HepG2 (cell line): Measurements from ENCODE around the gene SUSD2. TPM values are rescaled to one million over a fixed set of nuclear protein-coding genes. Genes with fewer than 3 reads are reported as not detected.

Experiments used
- CCAR2 ChIP-seq: fragments of 200-400 bp; formaldehyde crosslinking; optimal IDR thresholded peaks from 2 replicates; pipeline ENCODE3; 2018; ENCODE audit warnings: low read depth, mild to moderate bottlenecking, low read length, moderate library complexity
- EHMT2 ChIP-seq: fragments of 200-600 bp; sonication (generic); IDR thresholded peaks from 2 replicates; pipeline ENCODE4 v1.7.0; 2017; ENCODE audit warnings: antibody characterized with exemption, low read depth, low read length, borderline replicate concordance
- FOXK1 ChIP-seq: sonication (generic); formaldehyde crosslinking; IDR thresholded peaks from 2 replicates; pipeline ENCODE4 v1.4.0; 2020; ENCODE audit warnings: low read depth, missing genetic modification reagents, borderline replicate concordance
- GABPA ChIP-seq, 2 experiments: IDR thresholded peaks; 2 replicates each; pipeline ENCODE4 v1.6.1; 2011 to 2016; ENCODE audit warnings: low read depth in 2 of 2, low read length in 1 of 2, missing biosample characterization in 1 of 2, missing genetic modification characterization in 1 of 2
- GATA4 ChIP-seq: sonication (generic); IDR thresholded peaks from 2 replicates; pipeline ENCODE4 v1.6.1; 2016; ENCODE audit warnings: antibody characterized with exemption, low read depth, borderline replicate concordance
- GFI1 ChIP-seq: sonication (generic); formaldehyde crosslinking; IDR thresholded peaks from 2 replicates; pipeline ENCODE4 v1.5.0; 2020; ENCODE audit warnings: missing genetic modification reagents, mild to moderate bottlenecking, borderline replicate concordance
- HIC2 ChIP-seq: sonication (generic); formaldehyde crosslinking; IDR thresholded peaks from 2 replicates; pipeline ENCODE4 v1.9.0; 2022; ENCODE audit warnings: low read depth, missing genetic modification reagents
- IRF9 ChIP-seq: sonication (generic); formaldehyde crosslinking; IDR thresholded peaks from 2 replicates; pipeline ENCODE4 v1.8.0; 2022; ENCODE audit warnings: missing genetic modification reagents, mild to moderate bottlenecking, borderline replicate concordance
- LCORL ChIP-seq, 2 experiments: fragments of 450-650 bp in 1 of 2; sonication (generic) in 1 of 2; formaldehyde crosslinking in 1 of 2; IDR thresholded peaks; 2 replicates each; pipeline versions ENCODE4 v1.5.0 to v1.6.1; 2017 to 2020; ENCODE audit warnings: antibody characterized with exemption in 1 of 2, missing genetic modification reagents in 1 of 2
- MEIS1 ChIP-seq: sonication (generic); formaldehyde crosslinking; IDR thresholded peaks from 2 replicates; pipeline ENCODE4 v1.9.0; 2021; ENCODE audit warnings: mild to moderate bottlenecking, missing genetic modification reagents, moderate library complexity, borderline replicate concordance
- MYC ChIP-seq: sonication (generic); formaldehyde crosslinking; IDR thresholded peaks from 2 replicates; pipeline ENCODE4 v1.9.0; 2021; ENCODE audit warnings: missing genetic modification reagents, borderline replicate concordance
- NKX3-1 ChIP-seq: sonication (generic); formaldehyde crosslinking; IDR thresholded peaks from 2 replicates; pipeline ENCODE4 v1.5.0; 2020; ENCODE audit warnings: missing genetic modification reagents
- PCBP1 ChIP-seq: fragments of 200-400 bp; formaldehyde crosslinking; IDR thresholded peaks from 2 replicates; pipeline ENCODE4 v1.6.1; 2017; ENCODE audit warnings: mild to moderate bottlenecking, low read depth, low read length, borderline replicate concordance
- RBAK ChIP-seq: sonication (generic); formaldehyde crosslinking; IDR thresholded peaks from 2 replicates; pipeline ENCODE4 v1.5.1; 2020; ENCODE audit warnings: mild to moderate bottlenecking, missing genetic modification reagents
- SAP130 ChIP-seq: IDR thresholded peaks from 2 replicates; pipeline ENCODE4 v1.6.1; 2016; ENCODE audit warnings: low read depth
- SMARCE1 ChIP-seq: fragments of 450-650 bp; IDR thresholded peaks from 2 replicates; pipeline ENCODE4 v1.6.1; 2017; ENCODE audit warnings: borderline replicate concordance
- ZFP1 ChIP-seq: IDR thresholded peaks from 2 replicates; pipeline ENCODE4 v1.6.1; 2016
- ZNF138 ChIP-seq: sonication (generic); formaldehyde crosslinking; IDR thresholded peaks from 2 replicates; pipeline ENCODE4 v1.5.0; 2020; ENCODE audit warnings: mild to moderate bottlenecking, low read depth, missing genetic modification reagents
- ZNF234 ChIP-seq: sonication (generic); formaldehyde crosslinking; conservative IDR thresholded peaks from 2 replicates; pipeline ENCODE4 v1.5.1; 2020; ENCODE audit warnings: mild to moderate bottlenecking, missing genetic modification reagents
- ZNF256 ChIP-seq: sonication (generic); formaldehyde crosslinking; conservative IDR thresholded peaks from 2 replicates; pipeline ENCODE4 v1.4.0; 2020; ENCODE audit warnings: missing genetic modification reagents
- ZNF3 ChIP-seq: IDR thresholded peaks from 2 replicates; pipeline ENCODE4 v1.7.0; 2017; ENCODE audit warnings: inconsistent platforms
- ZNF30 ChIP-seq: sonication (generic); formaldehyde crosslinking; IDR thresholded peaks from 2 replicates; pipeline ENCODE4 v1.5.0; 2020; ENCODE audit warnings: mild to moderate bottlenecking, missing genetic modification reagents
- ZNF484 ChIP-seq: sonication (generic); formaldehyde crosslinking; IDR thresholded peaks from 2 replicates; pipeline ENCODE4 v1.5.1; 2020; ENCODE audit warnings: mild to moderate bottlenecking, low read depth, missing genetic modification reagents, borderline replicate concordance
- ZNF510 ChIP-seq: sonication (generic); formaldehyde crosslinking; IDR thresholded peaks from 2 replicates; pipeline ENCODE4 v1.4.0; 2020; ENCODE audit warnings: low read depth, mild to moderate bottlenecking, missing genetic modification reagents
- ZNF567 ChIP-seq: sonication (generic); formaldehyde crosslinking; IDR thresholded peaks from 2 replicates; pipeline ENCODE4 v1.8.1; 2023; ENCODE audit warnings: mild to moderate bottlenecking, missing genetic modification reagents, borderline replicate concordance
- polyA plus RNA-seq, 8 experiments: library from polyadenylated mRNA; depleted of rRNA in 3 of 8; stranded (reverse) in 7 of 8; unstranded in 1 of 8; fragments of >200 nt; fragmentation: Illumina TruSeq in 4 of 8; extraction: Trizol in 4 of 8; gene quantifications; 2 replicates each; pipeline versions ENCODE4 v1.2.1 to v1.2.3, GENCODE V29; 2011 to 2016; ENCODE audit warnings: low read depth in 4 of 8, missing spikeins in 1 of 8, mixed read lengths in 1 of 8; ENCODE audit not compliant: insufficient read depth in 1 of 8
- total RNA-seq, 5 experiments: library from RNA; depleted of rRNA; stranded (reverse); fragments of >200 nt; fragmentation: Illumina TruSeq; extraction: Trizol; gene quantifications; 2 replicates each; pipeline ENCODE4 v1.2.3, GENCODE V29; 2016; ENCODE audit warnings: low read depth in 1 of 5
- TF ChIP-seq, protein P1 (sequence below): fragments of 450-650 bp; IDR thresholded peaks from 2 replicates; pipeline ENCODE4 v1.6.1; 2017

The SUSD2 gene
- total and polyA plus RNA-seq, 2 of the 13 experiments (the other 11 are each of a cell fraction or from before 2014, with no cell fraction given) = 2.1 to 11.0 TPM

GRCh38 chr22:24156913-24157821 is 24.1 kb upstream of the SUSD2 start (continued):
- TF ChIP-seq PCBP1 (0 out of 2 replicates have a peak, but pooled peaks have one; percentile 65), ZNF234 (CRISPR knock-in tag) (no peak), ZNF567 (no peak; the same call in 1 of the 2 replicates), ZNF510 (CRISPR knock-in tag) (no peak), CCAR2 (peak; percentile 78), EHMT2 (no peak), GATA4 (no peak), FOXK1 (CRISPR knock-in tag) (peak; percentile 49; the same call in 1 of the 2 replicates), RBAK (CRISPR knock-in tag) (no peak), SMARCE1 (no peak), MEIS1 (no peak), ZFP1 (CRISPR knock-in tag) (no peak), IRF9 (CRISPR knock-in tag) (0 out of 2 replicates have a peak, but pooled peaks have one; percentile 25), ZNF30 (no peak), ZNF3 (CRISPR knock-in tag) (no peak), HIC2 (CRISPR knock-in tag) (no peak), ZNF256 (no peak), GFI1 (CRISPR knock-in tag) (no peak), SAP130 (CRISPR knock-in tag) (peak; percentile 72), LCORL (IDR thresholded peaks at IDR 0.05) (no peak), LCORL (CRISPR knock-in tag; IDR thresholded peaks at IDR 0.05) (peak; percentile 84), ZNF484 (CRISPR knock-in tag) (no peak), ZNF138 (no peak), MYC (CRISPR knock-in tag) (peak; percentile 47; the same call in 1 of the 2 replicates), NKX3-1 (CRISPR knock-in tag) (no peak), GABPA (IDR thresholded peaks at IDR 0.05; ENCODE audit: low read depth, low read length) (no peak), GABPA (CRISPR knock-in tag; IDR thresholded peaks at IDR 0.05; ENCODE audit: low read depth) (peak; percentile 45)
- TF ChIP-seq, protein P1, sequence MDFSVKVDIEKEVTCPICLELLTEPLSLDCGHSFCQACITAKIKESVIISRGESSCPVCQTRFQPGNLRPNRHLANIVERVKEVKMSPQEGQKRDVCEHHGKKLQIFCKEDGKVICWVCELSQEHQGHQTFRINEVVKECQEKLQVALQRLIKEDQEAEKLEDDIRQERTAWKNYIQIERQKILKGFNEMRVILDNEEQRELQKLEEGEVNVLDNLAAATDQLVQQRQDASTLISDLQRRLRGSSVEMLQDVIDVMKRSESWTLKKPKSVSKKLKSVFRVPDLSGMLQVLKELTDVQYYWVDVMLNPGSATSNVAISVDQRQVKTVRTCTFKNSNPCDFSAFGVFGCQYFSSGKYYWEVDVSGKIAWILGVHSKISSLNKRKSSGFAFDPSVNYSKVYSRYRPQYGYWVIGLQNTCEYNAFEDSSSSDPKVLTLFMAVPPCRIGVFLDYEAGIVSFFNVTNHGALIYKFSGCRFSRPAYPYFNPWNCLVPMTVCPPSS = no peak
